Stimulated activated CD8-positive, alpha-beta memory T cell treated with anti-CD3 and anti-CD28 coated beads, Interleukin-15, amount 100 ng/mL, for 24 hours (primary cell): ENCODE data around the gene CLDN25.
A peak's percentile ranks its signal among the peaks of the same experiment; 100 is the strongest.
"Not testable (repeated sequence)": the region's sequence is repeated elsewhere in the genome, so short reads cannot be mapped to it uniquely, and the experiment has no call there.

Experiments used
- DNase-seq: peaks from one replicate; pipeline ENCODE4 v3.0.0-alpha.2; 2020; ENCODE audit warnings: low read depth

CLDN25 gene

DNA sequence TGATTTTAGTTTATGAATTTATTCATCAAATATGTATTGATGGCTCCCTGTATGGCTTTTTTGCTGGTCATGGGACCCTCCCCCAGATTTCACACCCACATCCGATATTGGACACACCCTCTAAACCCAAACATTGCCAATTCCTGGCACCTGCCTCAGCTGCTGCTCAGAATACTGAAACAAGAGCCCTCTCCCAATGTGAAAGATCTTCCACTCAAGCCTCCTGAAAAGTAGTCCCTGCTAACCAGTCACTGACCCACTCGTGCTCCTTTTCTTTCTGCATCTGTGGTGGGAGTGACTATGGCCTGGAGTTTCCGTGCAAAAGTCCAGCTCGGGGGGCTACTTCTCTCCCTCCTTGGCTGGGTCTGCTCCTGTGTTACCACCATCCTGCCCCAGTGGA lies at the start of gene CLDN25:
Gene CLDN25, plus strand, starts transcription at position 301 of the 400 bp plus-strand sequence. Its CDS starts 0 bp downstream, at position 301.
- DNase-seq, result no peak

DNA sequence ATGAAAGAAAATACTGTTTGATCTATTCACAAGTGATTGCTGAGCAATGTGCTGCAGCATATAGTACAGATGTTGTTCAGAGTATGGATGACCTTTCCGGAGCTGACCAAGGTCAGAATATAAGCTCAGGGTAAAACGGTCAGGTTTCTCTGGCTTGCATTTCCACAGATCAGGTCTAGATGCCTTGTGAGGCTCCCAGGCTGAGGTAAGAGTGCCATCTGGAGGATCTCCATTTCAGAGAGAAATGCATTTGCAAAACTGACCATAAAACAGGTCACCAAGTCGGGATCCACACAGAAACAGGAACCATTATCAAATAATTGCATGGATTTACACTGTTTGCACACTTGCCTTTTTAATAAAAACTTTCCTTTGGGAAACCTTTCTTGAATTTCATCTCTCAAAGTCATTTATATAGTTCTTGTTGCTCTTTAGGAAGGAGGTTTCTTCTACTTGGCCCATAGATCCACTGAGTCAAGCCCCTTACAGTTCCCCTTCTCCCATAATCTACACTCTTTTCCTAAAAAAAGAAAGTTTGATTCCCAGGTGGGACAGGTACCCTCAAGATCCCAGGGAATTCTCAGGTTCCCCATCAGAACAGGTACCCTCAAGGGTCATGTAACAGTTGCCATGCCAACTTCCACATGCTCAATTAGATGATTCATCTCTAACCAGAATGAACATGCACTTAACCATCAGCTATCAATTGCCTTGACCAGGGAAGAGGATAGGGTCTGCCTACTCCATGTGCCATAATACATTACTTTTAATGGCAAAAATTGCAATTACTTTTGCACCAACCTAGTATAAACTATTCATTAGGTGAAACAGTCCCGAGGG lies 48.5 kb upstream of the CLDN25 start:
- DNase-seq, result no peak

DNA sequence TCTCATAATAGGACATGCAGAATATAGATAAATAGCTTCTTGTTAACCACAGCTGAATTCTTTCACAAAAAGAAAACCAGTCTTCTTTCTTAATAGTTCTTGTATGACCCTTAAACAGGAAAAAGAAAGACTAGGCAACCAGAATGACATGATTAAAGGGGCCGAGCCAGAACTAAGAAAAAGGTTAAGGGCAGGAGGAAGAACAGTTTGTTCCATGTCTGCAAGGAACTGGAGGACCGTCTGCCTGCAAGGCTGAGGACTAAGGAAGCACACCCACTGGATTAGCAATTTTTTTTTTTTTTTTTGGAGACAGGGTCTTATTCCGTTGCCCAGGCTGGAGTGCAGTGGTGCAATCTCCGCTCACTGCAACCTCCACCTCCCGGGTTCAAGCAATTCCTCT lies 47.5 kb upstream of the CLDN25 start:
- no peak for DNase-seq

DNA sequence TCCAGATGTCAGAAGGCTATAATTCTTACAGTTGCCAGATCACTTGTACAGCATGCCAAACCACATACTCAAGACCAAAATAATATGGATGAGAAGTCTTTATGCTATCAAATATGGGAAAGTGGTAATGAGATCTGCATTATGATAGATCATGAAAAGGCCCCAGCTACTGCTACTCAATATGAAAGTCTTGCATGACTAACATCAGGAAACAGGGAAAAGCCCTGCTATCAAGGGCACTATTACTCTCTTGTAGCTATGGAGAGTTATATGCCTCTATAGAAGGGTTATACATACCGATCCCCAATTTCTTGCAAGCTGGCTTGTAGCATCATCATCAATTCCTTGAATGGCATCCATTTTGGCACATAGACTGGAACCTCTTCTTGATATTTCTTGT lies 43.3 kb upstream of the CLDN25 start:
- DNase-seq, result no peak

DNA sequence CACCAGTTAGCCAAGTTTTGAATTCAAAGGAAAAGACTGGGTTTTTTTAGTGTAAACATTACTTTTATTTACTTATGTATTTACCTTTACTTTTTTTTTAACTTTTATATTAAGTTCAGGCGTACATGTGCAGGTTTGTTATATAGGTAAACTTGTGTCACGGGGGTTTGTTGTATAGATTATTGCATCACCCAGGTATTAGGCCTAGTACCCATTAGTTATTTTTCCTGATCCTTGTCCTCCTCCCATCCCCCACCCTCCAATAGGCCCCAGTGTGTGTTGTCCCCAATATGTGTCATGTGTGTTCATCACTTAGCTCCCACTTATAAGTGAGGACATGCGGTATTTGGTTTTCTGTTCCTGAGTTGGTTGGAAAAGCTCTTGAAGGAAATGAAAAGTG lies 26.7 kb upstream of the CLDN25 start:
- DNase-seq, result no peak

DNA sequence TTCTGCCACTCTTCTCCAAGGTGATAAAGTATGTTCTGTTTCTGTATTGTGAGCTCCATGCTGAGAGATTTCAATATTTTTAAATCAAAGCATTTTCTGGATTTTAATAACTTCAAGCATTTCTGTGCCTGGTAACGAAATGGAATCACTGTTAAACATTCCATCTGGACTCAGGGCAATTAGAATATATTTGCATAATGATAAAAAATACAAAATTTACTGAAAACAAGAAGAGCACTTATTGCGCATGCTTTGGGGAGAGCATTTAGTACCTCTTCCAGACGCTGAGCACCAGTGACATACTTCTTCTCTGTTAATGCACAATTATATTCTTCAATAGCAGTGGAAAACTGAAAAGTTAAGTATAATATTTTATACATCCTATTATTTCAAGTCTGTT lies 19.4 kb upstream of the CLDN25 start:
- DNase-seq, result no peak

DNA sequence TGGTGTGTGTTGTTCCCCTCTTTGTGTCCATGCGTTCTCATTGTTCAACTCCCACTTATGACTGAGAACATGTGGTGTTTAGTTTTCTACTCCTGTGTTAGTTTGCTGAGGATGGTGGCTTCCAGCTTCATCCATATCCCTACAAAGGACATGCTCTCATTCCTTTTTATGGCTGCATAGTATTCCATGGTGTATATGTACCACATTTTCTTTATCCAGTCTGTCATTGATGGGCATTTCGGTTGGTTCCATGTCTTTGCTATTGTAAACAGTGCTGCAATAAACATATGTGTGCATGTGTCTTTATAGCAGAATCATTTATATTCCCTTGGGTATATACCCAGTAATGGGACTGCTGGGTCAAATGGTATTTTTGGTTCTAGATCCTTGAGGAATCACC lies 16.6 kb upstream of the CLDN25 start:
- not testable (repeated sequence) for DNase-seq

DNA sequence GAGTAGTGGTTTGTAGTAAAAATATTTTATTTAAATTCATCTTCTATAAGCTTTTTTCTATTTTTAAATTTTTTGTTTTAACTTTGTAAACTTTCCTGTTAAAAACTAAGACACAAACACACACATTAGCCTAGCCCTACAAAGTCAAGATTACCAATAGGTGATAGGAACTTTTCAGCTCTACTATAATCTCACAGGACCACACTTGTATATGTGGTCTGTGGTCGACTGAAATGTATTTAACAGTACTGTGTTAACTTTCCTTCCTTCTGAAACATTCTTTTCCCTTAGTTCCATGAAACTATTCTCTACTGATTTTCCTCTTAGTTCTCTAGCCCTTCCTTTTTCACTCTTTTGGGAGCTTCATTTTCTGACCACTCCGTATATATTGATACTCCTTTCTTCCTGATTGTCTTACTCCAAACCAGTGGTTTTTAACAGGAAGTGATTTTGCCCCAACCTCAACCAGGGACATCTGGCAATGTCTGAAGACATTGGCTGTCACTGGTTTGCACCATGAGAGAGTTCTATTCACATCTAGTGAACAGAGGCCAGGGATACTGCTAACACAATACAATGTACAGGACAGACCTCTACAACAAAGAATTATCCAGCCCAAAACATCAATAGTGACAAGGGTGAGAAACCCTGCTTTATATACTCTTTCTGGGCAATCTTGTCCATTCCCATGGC lies 14.9 kb upstream of the CLDN25 start:
- DNase-seq, result no peak

DNA sequence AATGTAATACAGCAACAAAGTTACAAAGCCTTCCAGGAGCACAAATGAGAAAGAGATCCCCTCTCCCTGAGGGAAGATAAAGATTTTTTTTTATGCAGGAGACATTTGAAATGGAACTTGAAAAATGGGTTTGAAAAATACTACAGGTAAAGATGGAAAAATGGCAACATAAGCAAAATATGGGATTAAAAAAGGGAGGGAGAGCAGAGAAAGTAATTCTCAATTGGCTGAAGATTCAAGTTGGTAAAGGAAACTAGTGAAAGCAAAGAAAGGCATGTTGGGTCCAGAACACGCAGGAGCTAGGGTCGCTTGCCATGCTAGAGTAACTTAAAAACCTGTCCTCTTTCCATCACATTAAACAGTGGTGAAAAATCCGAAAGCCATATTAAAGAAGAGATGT lies 7.6 kb upstream of the CLDN25 start:
- DNase-seq, result no peak

DNA sequence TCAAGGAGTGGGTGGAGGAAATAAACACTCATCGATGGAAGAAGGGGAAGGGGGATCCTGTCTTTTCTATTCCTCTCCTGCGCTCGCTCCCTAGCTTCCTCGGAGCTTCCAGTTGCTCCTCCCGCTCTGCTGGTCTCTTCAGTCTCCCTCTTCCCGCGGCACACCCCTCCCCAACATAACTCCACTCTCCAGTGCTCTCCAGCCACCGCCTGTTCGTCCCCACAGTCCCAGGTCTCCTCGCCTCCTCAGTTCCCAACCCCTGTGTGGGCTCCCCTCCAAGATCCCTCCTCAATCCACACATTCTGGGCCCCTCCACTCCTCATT lies 6.5 kb upstream of the CLDN25 start:
- DNase-seq, result no peak

DNA sequence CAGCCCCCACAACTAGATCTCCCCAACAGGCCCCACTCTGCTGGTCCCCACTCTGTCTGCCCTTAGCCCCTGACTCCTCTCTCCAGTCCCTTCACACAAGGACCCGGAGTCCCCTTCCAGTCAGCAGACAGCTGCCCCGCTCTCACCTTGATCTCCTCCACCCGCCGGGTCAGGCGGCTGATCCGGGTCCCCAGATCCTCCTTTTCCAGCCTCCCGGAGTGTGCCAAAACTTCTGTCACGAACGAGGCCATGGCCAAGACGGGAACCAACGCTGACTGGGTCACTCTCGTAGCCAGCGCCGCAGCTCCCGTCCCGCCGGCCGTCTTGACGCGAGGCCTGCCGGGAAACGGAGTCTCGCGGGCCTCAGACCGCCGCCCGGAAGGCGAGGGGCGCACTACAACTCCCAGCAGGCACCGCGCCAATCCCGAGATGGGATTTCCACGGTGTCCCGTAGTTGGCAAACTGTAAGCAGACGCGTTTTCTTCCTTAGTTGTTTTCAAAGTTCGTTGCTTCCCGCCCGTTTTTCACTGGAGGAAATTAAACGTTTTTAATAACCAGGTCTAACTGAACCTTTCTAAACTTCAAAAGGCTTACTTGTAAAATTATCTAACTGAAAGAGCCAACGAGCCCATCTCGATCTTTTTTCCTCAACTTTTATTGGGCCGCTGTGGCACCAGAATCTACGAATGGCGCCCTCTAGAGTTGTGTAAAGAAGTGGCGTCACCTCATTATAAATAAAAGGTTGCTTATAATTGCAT lies 6.0 kb upstream of the CLDN25 start, which contains the start of gene ZW10:
Gene ZW10, minus strand, starts transcription at position 277 of the 758 bp plus-strand sequence. Its CDS starts 26 bp downstream, at position 251.
- DNase-seq, result peak; percentile 77

DNA sequence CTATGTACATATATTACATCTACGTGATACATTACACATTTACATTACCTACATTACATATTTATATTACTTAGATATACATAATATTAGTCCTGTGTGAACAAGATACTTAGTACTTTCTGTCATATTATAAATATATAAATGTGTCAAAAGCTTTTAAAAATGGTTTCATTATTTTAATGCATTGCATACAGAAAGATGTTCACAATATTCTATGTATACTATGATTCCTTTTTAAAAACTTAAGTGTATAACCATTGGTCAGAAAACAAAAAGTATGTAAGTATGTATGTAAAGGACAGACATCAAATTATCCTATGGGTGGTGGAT lies 5.5 kb upstream of the CLDN25 start:
- no peak for DNase-seq

DNA sequence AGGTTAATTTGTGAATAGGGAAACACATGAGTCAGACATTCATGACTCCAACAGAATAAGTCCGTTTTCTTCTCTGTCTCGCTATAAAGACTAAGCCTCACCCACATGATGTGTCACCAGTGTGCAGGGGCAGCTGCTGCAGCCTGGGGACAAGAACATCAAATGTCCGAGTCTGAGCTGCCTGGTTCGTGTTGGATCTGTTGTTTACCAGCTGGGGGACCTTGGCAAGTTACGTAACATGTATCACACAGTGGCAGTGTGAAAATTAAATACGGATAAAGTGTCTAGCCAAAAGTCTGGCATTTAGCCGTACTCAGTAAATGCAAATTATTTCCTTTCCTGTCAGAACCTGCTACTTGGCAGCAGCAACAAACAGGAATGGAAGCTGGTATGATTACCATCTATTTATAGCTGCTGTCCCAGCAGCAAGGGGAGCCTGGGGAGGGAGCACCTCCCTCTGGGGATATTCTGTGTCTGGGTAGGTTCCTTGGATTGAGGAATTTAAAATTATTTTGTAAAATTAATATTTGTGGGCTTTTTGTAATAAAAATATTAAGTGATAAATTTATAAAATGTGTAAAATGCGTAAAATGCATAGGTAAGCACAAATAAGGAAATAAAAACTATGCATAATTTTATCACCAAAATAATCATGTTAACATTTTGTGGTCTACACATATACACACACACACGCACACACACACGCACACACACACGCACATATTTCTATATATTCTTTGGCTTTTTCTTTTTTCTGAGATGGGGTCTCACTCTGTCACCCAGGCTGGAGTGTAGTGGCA lies 1.3 kb upstream of the CLDN25 start:
- DNase-seq, result no peak

DNA sequence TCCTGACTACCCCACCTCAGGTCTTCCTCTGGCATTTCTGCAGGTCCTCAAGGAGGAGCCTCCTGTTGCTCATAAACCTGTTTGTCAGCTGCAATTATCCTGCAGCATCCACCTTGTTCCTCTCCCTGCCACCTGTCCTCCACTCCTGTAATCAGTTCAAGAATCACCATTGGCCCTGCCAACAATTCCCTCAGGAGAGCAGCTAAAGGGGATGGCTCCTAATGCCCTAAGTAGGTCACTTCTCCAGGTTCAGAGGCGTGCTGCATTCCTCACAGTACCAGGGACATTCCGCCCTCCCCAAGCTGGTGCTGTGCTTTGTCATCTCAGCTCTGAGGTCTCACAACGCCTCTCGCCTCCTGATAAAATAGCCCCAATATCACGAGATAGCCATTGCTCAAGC lies 2.1 kb downstream of the CLDN25 start:
- DNase-seq, result no peak

DNA sequence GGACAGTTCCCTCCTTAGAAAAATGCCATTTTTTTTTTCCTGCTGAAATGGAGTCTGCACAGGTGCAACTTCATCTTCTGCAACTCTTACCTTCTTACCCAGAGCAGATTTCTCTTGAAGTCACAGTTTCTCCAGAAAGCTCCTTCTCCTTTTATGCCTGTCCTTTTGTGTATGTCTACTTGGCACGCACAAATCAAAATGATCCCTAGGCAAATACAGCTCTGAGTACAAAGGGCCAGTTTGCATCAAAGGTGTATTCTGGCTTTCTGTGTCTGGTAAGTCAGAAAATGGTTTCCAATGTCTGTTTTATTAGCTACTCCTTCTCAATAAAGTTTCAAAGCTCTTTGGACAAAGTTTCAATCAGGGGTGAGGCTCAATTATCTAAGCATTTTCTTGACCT lies 2.5 kb downstream of the CLDN25 start:
- no peak for DNase-seq

DNA sequence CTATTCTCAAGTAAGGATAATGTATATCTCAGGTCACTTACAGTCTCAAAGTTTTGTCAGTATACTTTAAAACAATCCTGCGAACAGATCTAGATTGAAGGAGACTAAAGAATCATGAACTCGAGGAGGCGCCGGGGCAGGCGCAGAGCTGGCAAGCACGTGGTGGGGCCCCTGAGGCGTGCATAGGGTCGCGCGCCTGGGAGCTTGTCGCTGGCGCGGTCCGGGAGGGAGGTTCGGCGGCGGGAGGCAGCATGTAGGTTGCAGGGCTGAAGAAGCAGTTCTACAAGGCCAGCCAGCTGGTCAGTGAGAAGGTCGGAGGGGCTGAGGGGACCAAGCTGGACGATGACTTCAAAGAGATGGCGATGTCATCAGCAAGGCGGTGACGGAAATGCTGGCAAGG lies 9.4 kb downstream of the CLDN25 start:
- DNase-seq, result not testable (repeated sequence)

DNA sequence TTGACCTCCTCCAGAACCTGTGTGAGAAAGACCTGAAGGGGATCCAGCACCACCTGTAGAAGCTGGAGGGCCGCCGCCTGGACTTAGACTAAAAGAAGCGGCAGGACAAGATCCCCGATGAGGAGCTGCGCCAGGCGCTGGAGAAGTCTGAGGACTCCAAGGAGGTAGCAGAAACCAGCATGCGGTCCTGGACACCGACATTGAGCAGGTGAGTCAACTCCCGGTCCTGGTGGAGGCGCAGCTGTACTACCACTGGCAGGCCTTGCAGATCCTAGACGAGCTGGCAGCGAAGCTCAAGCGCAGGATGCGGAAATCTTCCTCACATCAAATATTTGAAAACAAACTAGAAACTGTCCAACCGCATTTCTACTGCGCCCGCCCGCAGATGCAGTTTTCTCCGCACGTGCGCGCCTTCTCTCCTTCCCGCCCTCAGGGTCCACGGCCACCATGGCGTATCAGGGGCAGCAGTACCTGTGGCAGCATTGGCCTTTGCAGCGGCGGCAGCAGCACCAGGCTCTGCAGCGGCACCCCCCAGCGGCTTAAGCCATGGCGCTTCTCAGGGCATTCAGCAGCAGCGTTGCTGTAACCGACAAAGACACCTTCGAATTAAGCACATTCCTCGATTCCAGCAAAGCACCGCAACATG lies 10.2 kb downstream of the CLDN25 start:
- no peak for DNase-seq

DNA sequence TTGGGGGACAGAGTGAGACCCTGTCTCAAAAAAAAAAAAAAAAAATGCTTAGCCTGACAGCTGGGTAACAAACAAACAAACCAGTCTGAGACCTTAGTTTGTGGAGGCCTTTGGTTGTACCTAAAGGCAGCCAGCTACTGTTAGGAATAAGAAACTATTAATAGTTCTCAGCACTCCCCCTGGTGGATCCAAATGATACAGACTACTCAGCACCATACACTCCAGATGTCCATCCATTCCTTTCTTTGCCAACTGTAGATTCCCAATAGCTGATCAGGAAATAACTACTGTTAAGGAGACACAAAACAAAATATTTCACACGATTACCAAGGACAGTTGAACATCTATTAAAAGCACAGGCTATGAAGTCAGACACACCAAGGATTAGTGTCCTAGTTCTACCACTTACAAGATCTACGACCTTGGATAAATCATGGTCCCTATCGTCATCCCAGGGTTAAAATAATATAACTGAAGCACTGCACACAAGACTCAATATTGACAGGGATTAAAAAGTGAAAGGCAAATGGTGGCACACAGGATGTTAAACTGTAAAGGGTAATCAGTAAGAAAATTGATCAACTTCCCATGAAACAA lies 17.2 kb downstream of the CLDN25 start:
- no peak for DNase-seq

DNA sequence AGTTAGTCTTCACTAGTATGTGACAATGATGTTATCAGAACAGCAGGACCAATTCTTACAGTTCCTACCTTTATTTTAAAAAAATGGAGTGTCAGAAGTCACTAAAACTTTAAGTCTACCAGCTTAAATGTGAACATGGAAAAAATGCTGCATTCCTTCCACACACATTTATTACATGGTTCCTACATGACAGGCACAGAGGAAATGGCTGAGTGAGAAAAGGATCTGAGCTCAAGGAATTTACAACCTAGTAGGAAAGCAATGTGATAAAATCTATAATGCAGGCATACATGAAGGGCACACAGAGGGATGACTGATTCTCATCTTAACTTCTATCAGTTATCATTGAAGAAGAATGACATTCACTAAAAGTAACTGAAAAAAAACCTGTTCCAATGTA lies 23.0 kb downstream of the CLDN25 start:
- DNase-seq, result no peak

DNA sequence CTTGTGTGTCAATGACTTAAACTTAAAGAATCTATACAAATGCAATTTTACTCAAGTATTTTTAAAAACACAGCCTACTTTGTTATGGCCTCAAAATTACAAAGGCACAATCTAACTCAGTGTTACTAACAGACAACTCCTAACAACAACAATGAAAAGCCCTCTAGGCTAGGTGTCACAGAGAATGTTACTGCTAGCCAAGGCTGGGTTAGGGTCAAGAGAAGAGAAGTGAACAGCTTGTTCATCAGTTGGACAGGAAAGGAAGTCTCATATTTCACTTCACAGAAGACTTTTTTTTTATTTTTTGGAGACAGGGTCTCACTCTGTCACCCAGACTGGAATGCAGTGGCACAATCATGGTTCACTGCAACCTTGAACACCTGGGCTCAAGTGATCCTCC lies 26.0 kb downstream of the CLDN25 start:
- DNase-seq, result no peak

DNA sequence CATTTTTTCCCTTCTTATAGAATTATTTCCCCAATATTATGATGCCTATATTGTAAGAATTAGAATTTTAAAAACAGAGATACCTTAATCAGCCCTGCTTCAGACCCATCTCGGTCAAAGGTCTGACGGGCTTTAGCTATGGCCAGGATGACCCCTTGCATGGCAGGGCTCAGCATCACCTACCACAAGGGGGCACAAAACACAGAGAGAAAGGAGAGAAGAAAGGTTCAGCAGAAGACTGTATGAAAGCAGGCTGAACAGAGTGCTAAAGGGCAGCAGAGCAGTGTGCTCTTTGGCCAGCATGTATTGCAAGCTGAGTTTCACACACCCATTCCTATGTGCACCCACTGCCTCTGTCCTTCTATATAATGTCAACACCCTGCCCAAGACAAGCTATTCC lies 26.8 kb downstream of the CLDN25 start:
- no peak for DNase-seq
